Tibial nerve (tissue), 4 donors: Measurements from ENCODE around the gene C13orf46. TPM values are rescaled to one million over a fixed set of nuclear protein-coding genes. Genes with fewer than 3 reads are reported as not detected.

Experiments used
- DNase-seq, 2 donors: peaks; one replicate each; pipeline ENCODE4 v3.0.0-alpha.2; 2019; ENCODE audit warnings: low spot score in 2 of 2
- H3K27ac ChIP-seq, 4 donors: fragments of 200-600 bp; sonication (generic) in 3 of 4; one replicate each; pipeline ENCODE4 v1.5.1; 2017 to 2019; ENCODE audit warnings: mild to moderate bottlenecking in 1 of 4
- H3K27me3 ChIP-seq, 2 donors: fragments of 200-600 bp; sonication (generic) in 1 of 2; one replicate each; pipeline versions ENCODE4 v1.5.1 to v1.6.0; 2017 to 2019
- H3K36me3 ChIP-seq, 3 donors: fragments of 200-600 bp; sonication (generic); one replicate each; pipeline ENCODE4 v1.5.1; 2018 to 2019
- H3K4me1 ChIP-seq, 4 donors: fragments of 200-600 bp; sonication (generic) in 3 of 4; one replicate each; pipeline ENCODE4 v1.5.1; 2017 to 2019
- H3K4me3 ChIP-seq, 4 donors: fragments of 200-600 bp; sonication (generic) in 3 of 4; one replicate each; pipeline ENCODE4 v1.5.1; 2017 to 2019; ENCODE audit warnings: mild to moderate bottlenecking in 1 of 4, moderate library complexity in 1 of 4
- H3K9me3 ChIP-seq, 4 donors: fragments of 200-600 bp; sonication (generic) in 3 of 4; one replicate each; pipeline ENCODE4 v1.5.1; 2017 to 2019
- CTCF ChIP-seq, 5 experiments: fragments of 200-600 bp in 3 of 5; fragments of 450-650 bp in 2 of 5; sonication (generic) in 3 of 5; IDR thresholded peaks; one replicate each; pipeline ENCODE4 v1.5.1; 2016 to 2019; ENCODE audit warnings: antibody characterized with exemption in 5 of 5, mild to moderate bottlenecking in 3 of 5, moderate library complexity in 2 of 5
- EP300 ChIP-seq, 2 donors: sonication (generic); formaldehyde crosslinking; IDR thresholded peaks; one replicate each; pipeline ENCODE4 v1.6.1; 2017; ENCODE audit warnings: antibody characterized with exemption in 2 of 2, mild to moderate bottlenecking in 1 of 2
- POLR2A ChIP-seq, 2 donors: fragments of 450-650 bp; IDR thresholded peaks; one replicate each; pipeline ENCODE4 v1.6.1; 2017; ENCODE audit warnings: antibody characterized with exemption in 2 of 2, mild to moderate bottlenecking in 2 of 2, moderate library complexity in 2 of 2
- WGBS, 2 donors: methylation state at CpG; one replicate each; pipeline ENCODE4 v1.1.5; 2018; 5-methylcytosine and 5-hydroxymethylcytosine counted together
- total RNA-seq, 4 donors: library from RNA; depleted of rRNA; stranded (reverse); fragments of >200 nt; gene quantifications; one replicate each; pipeline ENCODE4 v1.1.0, GENCODE V29; 2016

C13orf46 gene
- total RNA-seq, 4 donors from 2014 or later = 3.3 to 17.7 (median 4.1) TPM

GRCh38 chr13:113946409-113947181, 27.3 kb downstream of the C13orf46 start:
- H3K4me3 ChIP-seq = no peak overlapping the region
- H3K27me3 ChIP-seq = no peaks in the 10 kb centered on the region
- H3K4me1 ChIP-seq = peaks cover 0 to 24% (median 8%) of the 10 kb centered on the region in 4 donors
- H3K27ac ChIP-seq = peak overlapping the region in 1 of 4 donors; percentile 22
- TF ChIP-seq POLR2A (IDR thresholded peaks at IDR 0.05) (no peak), EP300 (IDR thresholded peaks at IDR 0.05) (no peak), CTCF (IDR thresholded peaks at IDR 0.05) (no peak)
- no peaks in the 10 kb centered on the region for H3K9me3 ChIP-seq
- DNase-seq = no peak
- 77 to 80% methylated on average over 25 to 26 of the region's 26 CpGs for WGBS, 2 donors
- H3K36me3 ChIP-seq = no peaks in the 10 kb centered on the region

DNA sequence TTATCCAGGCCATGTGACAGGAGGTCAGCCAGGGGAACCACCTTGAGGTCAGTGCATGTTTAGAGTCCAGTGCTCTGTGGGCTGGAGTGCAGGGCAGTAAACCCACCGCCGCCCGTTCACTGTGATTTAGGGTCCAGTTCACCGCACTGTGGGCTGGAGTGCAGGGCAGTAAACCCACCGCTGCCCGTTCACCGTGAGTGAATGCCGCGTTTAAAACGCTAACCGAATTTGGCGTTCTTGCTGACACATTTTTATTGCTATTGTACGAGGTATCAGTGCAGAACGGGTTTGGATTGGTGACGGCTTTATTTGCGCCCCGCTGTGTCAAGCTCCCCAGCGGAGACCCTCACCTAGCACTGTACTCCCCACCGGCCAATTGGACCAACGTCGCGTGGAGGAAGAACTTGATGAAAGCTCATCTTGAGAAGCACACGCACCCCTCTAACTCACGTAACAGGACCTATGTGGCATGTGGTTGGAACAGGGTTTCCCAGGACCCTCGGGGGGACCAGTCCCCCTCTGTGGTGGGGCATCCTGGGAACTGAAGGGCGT, 27.9 kb downstream of the C13orf46 start:
- no peak overlapping the region for H3K27ac ChIP-seq
- no peaks in the 10 kb centered on the region for H3K9me3 ChIP-seq
- H3K4me3 ChIP-seq = no peak overlapping the region
- TF ChIP-seq POLR2A (IDR thresholded peaks at IDR 0.05) (no peak), CTCF (IDR thresholded peaks at IDR 0.05) (no peak), EP300 (IDR thresholded peaks at IDR 0.05) (no peak)
- H3K36me3 ChIP-seq = no peaks in the 10 kb centered on the region
- H3K27me3 ChIP-seq = no peaks in the 10 kb centered on the region
- DNase-seq = no peak
- 91 to 92% methylated on average over 25 to 26 of the region's 26 CpGs for whole genome bisulfite sequencing, 2 donors
- H3K4me1 ChIP-seq = peaks cover 0 to 18% (median 3%) of the 10 kb centered on the region in 4 donors

DNA sequence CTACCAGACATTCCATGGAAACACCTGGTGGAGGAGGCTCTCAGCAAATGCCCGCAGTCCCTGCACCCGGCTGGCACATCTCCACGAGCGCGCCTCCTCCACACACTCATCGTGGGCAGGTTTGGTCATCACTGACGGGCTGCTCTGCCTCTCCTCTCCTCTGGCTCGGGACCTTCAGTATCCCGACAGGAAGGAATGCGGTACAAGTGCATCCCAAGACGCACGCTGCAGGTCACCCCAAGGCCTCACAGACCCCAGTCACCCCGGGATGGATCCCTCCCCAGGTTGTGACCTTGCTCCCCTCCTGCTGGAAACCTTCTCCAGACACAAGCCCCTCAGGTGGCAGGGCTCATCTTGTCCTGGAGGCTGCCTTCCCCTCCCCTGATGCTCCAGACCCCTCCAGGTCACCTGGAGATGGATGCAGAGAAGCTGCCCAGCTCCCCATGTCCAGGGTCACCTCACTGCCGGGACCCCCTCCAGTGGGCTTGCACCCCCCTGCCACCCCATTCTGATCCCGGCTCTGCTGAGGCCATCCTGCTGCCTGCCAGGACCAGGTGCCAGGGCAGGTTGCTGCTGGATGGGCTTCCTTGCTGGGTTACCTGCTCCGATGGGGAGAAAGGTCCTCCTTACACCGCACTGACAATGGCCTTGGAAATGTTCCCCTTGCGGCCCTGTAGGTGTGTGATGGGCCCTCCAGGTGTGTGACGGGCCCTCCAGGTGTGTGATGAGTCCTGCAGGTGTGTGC, 29.9 kb downstream of the C13orf46 start:
- TF ChIP-seq CTCF (IDR thresholded peaks at IDR 0.05) = no peak
- TF ChIP-seq POLR2A (IDR thresholded peaks at IDR 0.05) = no peak
- TF ChIP-seq EP300 (IDR thresholded peaks at IDR 0.05) = no peak
- no peak overlapping the region for H3K4me3 ChIP-seq
- H3K4me1 ChIP-seq = peaks cover 0 to 14% (median 0%) of the 10 kb centered on the region in 4 donors
- 87 to 92% methylated on average over 17 to 19 of the region's 19 CpGs for WGBS, 2 donors
- H3K27me3 ChIP-seq = peaks cover 0 to 5% of the 10 kb centered on the region in 2 donors
- H3K27ac ChIP-seq = no peak overlapping the region
- DNase-seq = no peak
- no peaks in the 10 kb centered on the region for H3K9me3 ChIP-seq
- no peaks in the 10 kb centered on the region for H3K36me3 ChIP-seq

GRCh38 chr13:113942591-113943103, 31.2 kb downstream of the C13orf46 start:
- Histone ChIP-seq H3K9me3 (no peaks in the 10 kb centered on the region), H3K4me1 (peaks cover 0 to 27% (median 0%) of the 10 kb centered on the region in 4 donors), H3K4me3 (no peak overlapping the region), H3K27me3 (peaks cover 0 to 11% of the 10 kb centered on the region in 2 donors), H3K36me3 (no peaks in the 10 kb centered on the region), H3K27ac (no peak overlapping the region)
- DNase-seq = no peak
- TF ChIP-seq POLR2A (IDR thresholded peaks at IDR 0.05) (no peak), CTCF (IDR thresholded peaks at IDR 0.05) (no peak), EP300 (IDR thresholded peaks at IDR 0.05) (no peak)
- 92 to 93% methylated on average over 11 to 23 of the region's 23 CpGs for WGBS, 2 donors
